ENCODE measurements around the gene MIGA2. TPM values are rescaled to one million over a fixed set of nuclear protein-coding genes. Genes with fewer than 3 reads are reported as not detected.

MIGA2 gene
- total RNA-seq, 1 donor from 2014 or later = 19.7 TPM

GRCh38 chr9:129011761-129012181 is 24.7 kb upstream of the MIGA2 start:
- Mint-ChIP-seq H3K27me3 (ENCODE audit: low read depth) (no peaks in the 10 kb centered on the region), H3K27ac (ENCODE audit: unreplicated experiment) (no peak overlapping the region), H3K36me3 (ENCODE audit: low read depth) (peaks cover 4% of the 10 kb centered on the region), H3K4me3 (ENCODE audit: unreplicated experiment) (no peak overlapping the region), H3K9me3 (ENCODE audit: low read depth) (no peaks in the 10 kb centered on the region), H3K4me1 (ENCODE audit: low read depth) (peaks cover 6% of the 10 kb centered on the region)
- TF ChIP-seq CTCF (IDR thresholded peaks at IDR 0.05) = no peak
- no peak for DNase-seq (ENCODE audit: low spot score)

- Mint-ChIP-seq H3K4me3 (ENCODE audit: unreplicated experiment) (no peak overlapping the region), H3K4me1 (ENCODE audit: low read depth) (peaks cover 4% of the 10 kb centered on the region), H3K36me3 (ENCODE audit: low read depth) (peaks cover 4% of the 10 kb centered on the region), H3K27ac (ENCODE audit: unreplicated experiment) (no peak overlapping the region), H3K27me3 (ENCODE audit: low read depth) (no peaks in the 10 kb centered on the region), H3K9me3 (ENCODE audit: low read depth) (no peaks in the 10 kb centered on the region)
- no peak for DNase-seq (ENCODE audit: low spot score)
- no peak for TF ChIP-seq CTCF (IDR thresholded peaks at IDR 0.05)
Measured at GRCh38 chr9:129012343-129012742, 24.1 kb upstream of the MIGA2 start.

GRCh38 chr9:129012893-129013448 is 23.5 kb upstream of the MIGA2 start:
- H3K27ac Mint-ChIP-seq (ENCODE audit: unreplicated experiment) = no peak overlapping the region
- H3K27me3 Mint-ChIP-seq (ENCODE audit: low read depth) = no peaks in the 10 kb centered on the region
- no peaks in the 10 kb centered on the region for H3K4me1 Mint-ChIP-seq (ENCODE audit: low read depth)
- DNase-seq (ENCODE audit: low spot score) = no peak
- no peak for TF ChIP-seq CTCF (IDR thresholded peaks at IDR 0.05)
- peaks cover 7% of the 10 kb centered on the region for H3K36me3 Mint-ChIP-seq (ENCODE audit: low read depth)
- no peaks in the 10 kb centered on the region for H3K9me3 Mint-ChIP-seq (ENCODE audit: low read depth)
- H3K4me3 Mint-ChIP-seq (ENCODE audit: unreplicated experiment) = no peak overlapping the region

GRCh38 chr9:129013674-129014073 is 22.8 kb upstream of the MIGA2 start:
- H3K9me3 Mint-ChIP-seq (ENCODE audit: low read depth) = no peaks in the 10 kb centered on the region
- H3K4me1 Mint-ChIP-seq (ENCODE audit: low read depth) = no peaks in the 10 kb centered on the region
- DNase-seq (ENCODE audit: low spot score) = peak; percentile 89
- H3K27me3 Mint-ChIP-seq (ENCODE audit: low read depth) = no peaks in the 10 kb centered on the region
- no peak for TF ChIP-seq CTCF (IDR thresholded peaks at IDR 0.05)
- no peak overlapping the region for H3K4me3 Mint-ChIP-seq (ENCODE audit: unreplicated experiment)
- H3K36me3 Mint-ChIP-seq (ENCODE audit: low read depth) = peaks cover 8% of the 10 kb centered on the region
- no peak overlapping the region for H3K27ac Mint-ChIP-seq (ENCODE audit: unreplicated experiment)

- no peak for TF ChIP-seq CTCF (IDR thresholded peaks at IDR 0.05)
- no peaks in the 10 kb centered on the region for H3K9me3 Mint-ChIP-seq (ENCODE audit: low read depth)
- no peak for DNase-seq (ENCODE audit: low spot score)
- no peaks in the 10 kb centered on the region for H3K27me3 Mint-ChIP-seq (ENCODE audit: low read depth)
- H3K27ac Mint-ChIP-seq (ENCODE audit: unreplicated experiment) = no peak overlapping the region
- H3K4me3 Mint-ChIP-seq (ENCODE audit: unreplicated experiment) = no peak overlapping the region
- peaks cover 8% of the 10 kb centered on the region for H3K36me3 Mint-ChIP-seq (ENCODE audit: low read depth)
- no peaks in the 10 kb centered on the region for H3K4me1 Mint-ChIP-seq (ENCODE audit: low read depth)
Measured at GRCh38 chr9:129014124-129014523, 22.3 kb upstream of the MIGA2 start.
